Astrocyte of the cerebellum (primary cell): ENCODE results near the gene DMD.
"Not testable (repeated sequence)": the region's sequence is repeated elsewhere in the genome, so short reads cannot be mapped to it uniquely, and the experiment has no call there.

Source experiments
- DNase-seq: peaks from one replicate; pipeline ENCODE4 v3.0.0-alpha.2; 2011; ENCODE audit warnings: low read depth
- H3K4me3 ChIP-seq: 2 replicates; pipeline ENCODE4 v1.5.1; 2011; ENCODE audit warnings: mild to moderate bottlenecking, low read depth, low read length, moderate library complexity
- in situ Hi-C: cut with HindIII; loops from 2 replicates; pipeline ENCODE4 v1.10.0; 2017; ENCODE audit warnings: low sequenced_read_pairs
- TF ChIP-seq, protein P1 (sequence below): IDR thresholded peaks from 2 replicates; pipeline ENCODE4 v1.5.1; 2012; ENCODE audit warnings: low read length, low read depth, moderate library complexity, mild to moderate bottlenecking; ENCODE audit errors: missing control alignments

Gene DMD

DNA sequence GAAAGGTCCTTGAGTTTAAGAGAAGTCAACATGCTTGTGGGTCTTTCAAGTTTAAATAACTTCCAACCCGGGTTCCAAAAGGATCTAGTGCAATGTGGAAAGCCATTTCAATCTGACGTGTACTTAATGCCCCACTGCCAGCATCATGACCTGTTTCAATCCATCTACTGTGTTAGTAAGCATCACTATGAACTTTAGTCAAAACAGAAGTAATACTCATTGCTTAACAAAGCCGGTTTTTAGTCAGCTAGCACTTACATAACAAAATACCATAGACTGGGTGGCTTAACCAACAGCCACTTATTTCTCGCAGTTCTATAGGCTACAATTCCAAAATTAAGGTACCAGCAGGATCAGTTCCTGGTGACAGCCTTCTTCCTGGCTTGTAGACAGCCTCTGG, 677.5 kb downstream of the DMD start:
- TF ChIP-seq, protein P1, sequence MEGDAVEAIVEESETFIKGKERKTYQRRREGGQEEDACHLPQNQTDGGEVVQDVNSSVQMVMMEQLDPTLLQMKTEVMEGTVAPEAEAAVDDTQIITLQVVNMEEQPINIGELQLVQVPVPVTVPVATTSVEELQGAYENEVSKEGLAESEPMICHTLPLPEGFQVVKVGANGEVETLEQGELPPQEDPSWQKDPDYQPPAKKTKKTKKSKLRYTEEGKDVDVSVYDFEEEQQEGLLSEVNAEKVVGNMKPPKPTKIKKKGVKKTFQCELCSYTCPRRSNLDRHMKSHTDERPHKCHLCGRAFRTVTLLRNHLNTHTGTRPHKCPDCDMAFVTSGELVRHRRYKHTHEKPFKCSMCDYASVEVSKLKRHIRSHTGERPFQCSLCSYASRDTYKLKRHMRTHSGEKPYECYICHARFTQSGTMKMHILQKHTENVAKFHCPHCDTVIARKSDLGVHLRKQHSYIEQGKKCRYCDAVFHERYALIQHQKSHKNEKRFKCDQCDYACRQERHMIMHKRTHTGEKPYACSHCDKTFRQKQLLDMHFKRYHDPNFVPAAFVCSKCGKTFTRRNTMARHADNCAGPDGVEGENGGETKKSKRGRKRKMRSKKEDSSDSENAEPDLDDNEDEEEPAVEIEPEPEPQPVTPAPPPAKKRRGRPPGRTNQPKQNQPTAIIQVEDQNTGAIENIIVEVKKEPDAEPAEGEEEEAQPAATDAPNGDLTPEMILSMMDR, result no peak
- H3K4me3 ChIP-seq, result no peak overlapping the region
- in situ Hi-C loops, result no loop called here
- DNase-seq, result no peak

DNA sequence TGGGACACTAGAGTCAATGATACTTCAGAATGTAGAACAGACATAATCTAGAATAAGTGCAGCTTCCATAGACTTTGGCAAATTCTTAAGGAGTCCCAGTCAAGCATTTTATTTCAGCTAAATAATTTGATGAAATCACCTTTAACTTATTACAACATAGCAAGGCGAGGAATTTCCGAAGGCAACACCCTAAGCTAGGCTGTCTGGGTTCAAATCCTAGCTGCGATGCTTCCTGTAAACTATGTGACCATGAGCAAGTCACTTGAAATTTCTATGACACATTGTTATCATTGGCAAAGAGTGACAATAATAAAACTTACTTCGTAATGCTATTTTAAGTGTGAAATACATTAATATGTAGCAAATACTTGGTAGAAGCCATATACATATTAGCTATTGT, 679.1 kb downstream of the DMD start:
- DNase-seq, result no peak
- no peak overlapping the region for H3K4me3 ChIP-seq
- in situ Hi-C loops, result no loop called here
- TF ChIP-seq, protein P1, result no peak

DNA sequence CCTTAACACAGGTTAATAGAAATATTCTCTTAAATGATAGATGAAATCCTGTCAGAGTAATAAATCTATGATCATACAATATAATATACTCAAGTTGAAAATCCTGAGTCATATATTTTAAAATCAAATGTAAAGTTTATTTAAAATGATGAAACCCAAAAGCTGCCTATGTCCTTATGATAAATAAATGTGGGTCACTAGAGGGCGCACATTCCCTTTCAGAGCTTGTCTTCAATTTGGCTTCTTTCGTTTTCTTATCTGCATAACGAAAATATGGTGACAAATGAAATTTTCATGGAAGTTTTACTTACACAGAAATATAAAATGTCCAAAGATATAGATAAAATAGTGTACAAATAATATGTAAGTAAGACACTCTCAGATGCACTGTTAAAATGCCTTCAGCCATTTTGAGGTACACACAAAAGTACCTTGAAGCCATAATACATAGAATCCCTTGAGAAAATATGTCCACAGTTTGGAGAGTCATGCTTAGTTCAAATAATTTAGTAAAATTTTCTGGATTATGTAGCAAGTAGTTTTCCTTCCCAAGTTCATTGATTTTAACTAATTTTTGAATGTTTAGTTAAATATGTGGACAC, 680.4 kb downstream of the DMD start:
- TF ChIP-seq, protein P1, result peak; percentile 57
- peak; percentile 24 for DNase-seq

DNA sequence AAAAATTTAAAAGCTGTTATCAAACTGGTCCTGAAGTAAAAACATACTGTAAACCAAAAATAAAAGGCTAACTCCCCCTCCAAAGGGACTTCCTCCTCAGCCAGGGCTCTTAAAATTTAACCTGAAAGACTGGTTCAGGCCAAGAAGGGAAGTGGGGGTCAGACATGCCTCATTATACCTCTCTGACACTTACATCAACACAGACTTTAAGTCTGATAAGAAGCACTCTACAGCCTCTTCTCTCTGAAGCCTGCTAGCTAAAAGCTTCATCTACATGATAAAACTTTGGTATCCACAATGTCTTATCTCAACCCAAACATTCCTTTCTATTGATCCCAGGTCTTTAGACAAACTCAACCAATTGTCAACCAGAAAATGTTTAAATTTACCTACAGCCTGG, 682.9 kb downstream of the DMD start:
- H3K4me3 ChIP-seq, in situ Hi-C loops, DNase-seq: not testable (repeated sequence)

More for the DNA sequence above, 680.4 kb downstream of the DMD start:
- in situ Hi-C loops, result no loop called here
- no peak overlapping the region for H3K4me3 ChIP-seq

DNA sequence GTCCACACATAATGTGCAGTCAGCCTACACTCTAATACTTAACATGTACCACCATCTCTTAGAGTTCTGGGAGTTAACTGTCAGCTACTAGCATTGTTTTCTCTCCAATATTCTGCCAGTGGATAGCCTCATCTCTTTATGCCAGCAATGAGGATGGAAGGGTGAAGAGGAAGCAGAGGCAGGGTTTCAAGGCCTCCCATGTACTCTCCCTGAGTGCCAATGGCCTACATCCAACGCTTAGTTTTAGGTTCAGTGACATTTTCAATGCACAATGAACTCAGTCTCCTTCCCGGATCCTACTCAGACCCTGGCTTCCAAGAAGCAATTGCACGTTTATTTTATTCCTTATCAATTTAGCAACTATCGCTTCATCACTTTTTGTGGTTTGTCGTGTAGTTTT, 686.1 kb downstream of the DMD start:
- no peak overlapping the region for H3K4me3 ChIP-seq
- TF ChIP-seq, protein P1, result no peak
- no peak for DNase-seq
- in situ Hi-C loops, result no loop called here

DNA sequence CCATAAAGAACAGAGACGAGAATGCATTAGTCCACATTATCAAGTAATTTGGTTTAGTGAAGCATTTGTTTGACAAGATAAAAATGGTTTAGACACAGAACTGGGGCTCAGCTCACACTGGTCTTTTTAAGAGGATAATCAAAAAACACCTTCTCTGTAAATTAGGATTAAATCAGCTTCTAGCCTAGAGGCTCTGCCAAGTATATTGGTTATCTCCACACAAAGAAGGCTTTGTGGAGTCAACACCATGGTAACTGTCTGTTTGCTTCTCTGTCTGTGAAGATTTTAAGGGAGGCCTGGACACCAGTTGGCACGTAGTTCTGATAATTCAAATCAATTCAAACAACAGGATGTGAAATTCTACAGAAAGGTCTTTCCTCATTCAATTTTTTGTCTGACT, 687.0 kb downstream of the DMD start:
- TF ChIP-seq, protein P1, result no peak
- DNase-seq, result no peak
- in situ Hi-C loops, result no loop called here
- H3K4me3 ChIP-seq, result no peak overlapping the region

DNA sequence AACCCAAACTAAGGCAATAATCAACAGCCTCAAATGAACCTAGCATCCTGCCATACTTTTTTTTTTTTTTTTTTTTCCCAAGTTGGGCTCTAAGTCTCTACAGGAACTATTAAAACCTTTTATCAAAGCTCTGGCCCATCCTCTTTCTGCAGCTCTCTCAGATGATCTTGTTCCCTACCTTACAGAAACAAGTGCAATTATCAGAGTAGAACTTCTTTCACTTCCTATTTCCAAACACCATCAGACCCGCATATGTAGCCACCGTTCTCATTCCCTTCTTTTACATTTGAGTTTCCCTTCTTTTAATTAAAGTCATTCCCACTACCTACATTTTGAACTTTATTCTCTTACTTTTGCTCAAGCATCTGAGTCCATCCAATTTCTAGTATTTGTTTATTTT, 690.6 kb downstream of the DMD start:
- in situ Hi-C loops, result no loop called here
- H3K4me3 ChIP-seq, result no peak overlapping the region
- no peak for DNase-seq
- TF ChIP-seq, protein P1, result no peak
